PC-3 (cell line): ENCODE data around the gene MTPN.

ENCODE experiments used
- CTCF ChIP-seq: fragments of 300-600 bp; sonication (generic); conservative IDR thresholded peaks from 2 replicates; pipeline ENCODE4 v1.5.1; 2017; ENCODE audit warnings: antibody characterized with exemption, low read depth, mild to moderate bottlenecking, low read length
- EZH2 ChIP-seq: fragments of 300-600 bp; sonication (generic); IDR thresholded peaks from one replicate; pipeline ENCODE4 v1.6.1; 2017; ENCODE audit warnings: antibody characterized with exemption, mild to moderate bottlenecking, low read length; ENCODE audit not compliant: unreplicated experiment
- EZH2phosphoT487 ChIP-seq: fragments of 300-600 bp; sonication (generic); IDR thresholded peaks from 2 replicates; pipeline ENCODE4 v1.6.1; 2018; ENCODE audit warnings: mild to moderate bottlenecking, antibody characterized with exemption, low read length, borderline replicate concordance

GRCh38 chr7:135900065-135900546 is 77.1 kb downstream of the MTPN start:
- TF ChIP-seq CTCF (no peak), EZH2phosphoT487 (no peak), EZH2 (no peak)
